ENCODE results near the gene TAAR2. TPM values are rescaled to one million over a fixed set of nuclear protein-coding genes. Genes with fewer than 3 reads are reported as not detected.

Gene TAAR2
- total and polyA plus RNA-seq, 8 donors: not detected

GRCh38 chr6:132666118-132666517 is 42.0 kb upstream of the TAAR2 start:
- Histone ChIP-seq H3K27me3 (no peaks in the 10 kb centered on the region), H3K4me3 (no peak overlapping the region), H3K36me3 (no peaks in the 10 kb centered on the region), H3K4me1 (peaks cover 0 to 12% (median 12%) of the 10 kb centered on the region in 3 donors), H3K9me3 (no peaks in the 10 kb centered on the region), H3K27ac (no peak overlapping the region)
- DNase-seq (no peak), ATAC-seq (no peak), FAIRE-seq (no peak)
- 56 to 83% methylated on average over 4 of the region's 4 CpGs for WGBS, 2 donors
- intact Hi-C loops (cut with DNase I): no loop called here
- TF ChIP-seq CTCF (IDR thresholded peaks at IDR 0.05): no peak

- no peak for FAIRE-seq
- no peaks in the 10 kb centered on the region for H3K36me3 ChIP-seq
- no peaks in the 10 kb centered on the region for H3K4me1 ChIP-seq
- no peak for ATAC-seq
- no peak for DNase-seq
- H3K27me3 ChIP-seq: no peaks in the 10 kb centered on the region
- no peaks in the 10 kb centered on the region for H3K9me3 ChIP-seq
- TF ChIP-seq CTCF (IDR thresholded peaks at IDR 0.05): no peak
- intact Hi-C loops (cut with DNase I): no loop called here
- no peak overlapping the region for H3K27ac ChIP-seq
- H3K4me3 ChIP-seq: no peak overlapping the region
- WGBS, 2 donors: 93 to 100% methylated on average over 1 of the region's 1 CpG
These were observed 40.4 kb upstream of the TAAR2 start for GRCh38 chr6:132664309-132665034.

GRCh38 chr6:132663661-132664060 is 39.6 kb upstream of the TAAR2 start:
- no peaks in the 10 kb centered on the region for H3K9me3 ChIP-seq
- no peaks in the 10 kb centered on the region for H3K27me3 ChIP-seq
- no peak for FAIRE-seq
- no peak for DNase-seq
- no peak for ATAC-seq
- WGBS, 2 donors: 82 to 85% methylated on average over 1 of the region's 1 CpG
- no peaks in the 10 kb centered on the region for H3K4me1 ChIP-seq
- intact Hi-C loops (cut with DNase I): no loop called here
- TF ChIP-seq CTCF (IDR thresholded peaks at IDR 0.05): no peak
- H3K27ac ChIP-seq: no peak overlapping the region
- H3K4me3 ChIP-seq: no peak overlapping the region
- H3K36me3 ChIP-seq: no peaks in the 10 kb centered on the region

GRCh38 chr6:132661906-132662305 is 37.8 kb upstream of the TAAR2 start:
- FAIRE-seq: no peak
- 78 to 88% methylated on average over 4 of the region's 4 CpGs for WGBS, 2 donors
- H3K27me3 ChIP-seq: no peaks in the 10 kb centered on the region
- intact Hi-C loops (cut with DNase I): no loop called here
- no peak for ATAC-seq
- no peaks in the 10 kb centered on the region for H3K9me3 ChIP-seq
- no peak for TF ChIP-seq CTCF (IDR thresholded peaks at IDR 0.05)
- no peak overlapping the region for H3K4me3 ChIP-seq
- H3K36me3 ChIP-seq: no peaks in the 10 kb centered on the region
- H3K27ac ChIP-seq: no peak overlapping the region
- H3K4me1 ChIP-seq: no peaks in the 10 kb centered on the region
- DNase-seq: no peak

GRCh38 chr6:132659082-132659481 is 35.0 kb upstream of the TAAR2 start, which contains the start of gene TAAR1:
TAAR1 (minus strand) TSS chr6:132659182; CDS start chr6:132646003, 13,179 bp downstream.
- whole genome bisulfite sequencing, 2 donors: 72 to 89% methylated on average over 3 of the region's 3 CpGs

More at GRCh38 chr6:132659082-132659481, 35.0 kb upstream of the TAAR2 start, which contains the start of gene TAAR1:
- Histone ChIP-seq H3K4me3 (no peak within 1 kb of the TSS), H3K27me3 (no peaks in the 10 kb centered on the region), H3K27ac (no peak within 1 kb of the TSS), H3K36me3 (no peaks in the 10 kb centered on the region), H3K4me1 (no peaks in the 10 kb centered on the region), H3K9me3 (no peaks in the 10 kb centered on the region)
- TF ChIP-seq CTCF (IDR thresholded peaks at IDR 0.05): no peak
- intact Hi-C loops (cut with DNase I): no loop called here
- no peak for DNase-seq
- FAIRE-seq: no peak
- no peak for ATAC-seq

Measured in pancreas (tissue), 10 donors.